HL-60 (cell line): Measurements from ENCODE around the gene GGA2.

Experiments used
- CTCF ChIP-seq: IDR thresholded peaks from one replicate; pipeline ENCODE4 v1.5.1; 2011; ENCODE audit warnings: low read length, control low read depth, inconsistent platforms; ENCODE audit not compliant: insufficient read depth
- POLR2AphosphoS5 ChIP-seq: IDR thresholded peaks from 2 replicates; pipeline ENCODE4 v1.6.1; 2012; ENCODE audit warnings: low read depth
- REST ChIP-seq: IDR thresholded peaks from 2 replicates; pipeline ENCODE4 v1.6.1; 2012; ENCODE audit warnings: low read depth; ENCODE audit not compliant: insufficient replicate concordance

DNA sequence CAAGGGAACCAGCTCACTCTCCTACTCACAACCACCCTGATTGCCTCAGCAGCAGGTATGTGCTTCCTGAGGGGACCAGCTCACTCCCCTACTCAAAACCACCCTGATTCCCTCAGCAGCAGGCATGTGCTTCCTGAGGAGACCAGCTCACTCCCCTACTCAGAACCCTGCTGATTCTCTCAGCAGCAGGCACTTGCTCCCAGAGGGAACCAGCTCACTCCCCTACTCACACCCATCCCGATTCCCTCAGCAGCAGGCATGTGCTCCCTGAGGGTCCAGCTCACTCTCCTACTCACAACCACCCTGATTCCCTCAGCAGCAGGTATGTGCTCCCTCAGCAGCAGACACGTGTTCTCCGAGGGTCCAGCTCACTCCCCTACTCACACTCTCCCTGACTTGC is 31.2 kb downstream of the GGA2 start:
- TF ChIP-seq CTCF (no peak), POLR2AphosphoS5 (peak; percentile 15; the same call in 1 of the 2 replicates), REST (no peak)
